B cell (primary cell): Measurements from ENCODE around the gene SAA4.

ENCODE experiments used
- EZH2 ChIP-seq: IDR thresholded peaks from 2 replicates; pipeline ENCODE4 v1.6.1; 2012; ENCODE audit warnings: borderline replicate concordance, low read depth, mild to moderate bottlenecking, moderate library complexity, low read length; ENCODE audit not compliant: insufficient read depth, poor library complexity, severe bottlenecking
- TF ChIP-seq, protein P1 (sequence below): fragments of 200-600 bp; IDR thresholded peaks from one replicate; pipeline ENCODE4 v1.8.0; 2022; ENCODE audit warnings: antibody characterized with exemption, mild to moderate bottlenecking

DNA sequence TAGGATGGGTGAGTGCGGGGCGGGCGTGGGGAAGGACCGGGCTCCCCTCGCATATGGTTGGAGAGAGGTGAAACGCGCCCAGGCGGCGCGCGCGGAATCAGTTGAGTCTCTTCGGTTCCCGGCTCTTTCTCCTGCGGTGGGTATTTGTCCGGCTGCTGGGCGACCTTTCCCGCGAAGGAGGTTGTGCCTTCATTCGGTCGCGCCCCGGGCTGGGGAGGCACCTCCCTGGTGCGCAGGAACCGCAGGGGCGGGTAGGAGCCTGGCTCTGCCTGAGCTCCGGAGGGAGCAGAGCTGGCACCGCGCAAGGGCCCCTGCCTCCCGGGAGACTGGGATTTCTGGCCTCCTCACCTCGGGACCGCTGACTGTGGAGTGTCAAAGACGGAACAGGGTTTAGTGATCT, 27.5 kb downstream of the SAA4 start:
- TF ChIP-seq, protein P1, sequence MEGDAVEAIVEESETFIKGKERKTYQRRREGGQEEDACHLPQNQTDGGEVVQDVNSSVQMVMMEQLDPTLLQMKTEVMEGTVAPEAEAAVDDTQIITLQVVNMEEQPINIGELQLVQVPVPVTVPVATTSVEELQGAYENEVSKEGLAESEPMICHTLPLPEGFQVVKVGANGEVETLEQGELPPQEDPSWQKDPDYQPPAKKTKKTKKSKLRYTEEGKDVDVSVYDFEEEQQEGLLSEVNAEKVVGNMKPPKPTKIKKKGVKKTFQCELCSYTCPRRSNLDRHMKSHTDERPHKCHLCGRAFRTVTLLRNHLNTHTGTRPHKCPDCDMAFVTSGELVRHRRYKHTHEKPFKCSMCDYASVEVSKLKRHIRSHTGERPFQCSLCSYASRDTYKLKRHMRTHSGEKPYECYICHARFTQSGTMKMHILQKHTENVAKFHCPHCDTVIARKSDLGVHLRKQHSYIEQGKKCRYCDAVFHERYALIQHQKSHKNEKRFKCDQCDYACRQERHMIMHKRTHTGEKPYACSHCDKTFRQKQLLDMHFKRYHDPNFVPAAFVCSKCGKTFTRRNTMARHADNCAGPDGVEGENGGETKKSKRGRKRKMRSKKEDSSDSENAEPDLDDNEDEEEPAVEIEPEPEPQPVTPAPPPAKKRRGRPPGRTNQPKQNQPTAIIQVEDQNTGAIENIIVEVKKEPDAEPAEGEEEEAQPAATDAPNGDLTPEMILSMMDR, result no peak
- TF ChIP-seq EZH2, result no peak
